CD4-positive, CD25-positive, alpha-beta regulatory T cell (primary cell): ENCODE data around the gene NFIC. TPM values are rescaled to one million over a fixed set of nuclear protein-coding genes. Genes with fewer than 3 reads are reported as not detected.
"Not testable (repeated sequence)": the region's sequence is repeated elsewhere in the genome, so short reads cannot be mapped to it uniquely, and the experiment has no call there.

Experiments
- ATAC-seq, 2 donors: fragments of 150-1000 bp; cut with Tn5 transposase; one replicate each; pipeline ENCODE4 v1.10.0; 2021; ENCODE audit warnings: low read depth in 2 of 2, moderate number of reproducible peaks in 2 of 2, moderate library complexity in 1 of 2
- DNase-seq, 3 donors: peaks; one replicate each; pipeline versions ENCODE4 v3.0.0 to v3.0.0-alpha.2; 2012 to 2022; ENCODE audit warnings: mixed read lengths in 1 of 3
- H3K27ac ChIP-seq: one replicate; pipeline ENCODE4 v1.7.0; 2013; ENCODE audit warnings: mild to moderate bottlenecking, low read length; ENCODE audit not compliant: insufficient read depth, poor library complexity, severe bottlenecking
- H3K27me3 ChIP-seq: one replicate; pipeline ENCODE4 v1.7.0; 2013; ENCODE audit warnings: low read length; ENCODE audit not compliant: control insufficient read depth, insufficient read depth
- H3K36me3 ChIP-seq: one replicate; pipeline ENCODE4 v1.7.0; 2013; ENCODE audit warnings: mild to moderate bottlenecking, low read length, moderate library complexity; ENCODE audit not compliant: control insufficient read depth, insufficient read depth
- H3K4me1 ChIP-seq: 2 replicates; pipeline ENCODE4 v1.7.0; 2013; ENCODE audit warnings: mild to moderate bottlenecking, low read length; ENCODE audit not compliant: insufficient read depth, control insufficient read depth, poor library complexity, severe bottlenecking
- H3K4me3 ChIP-seq: one replicate; pipeline ENCODE4 v1.7.0; 2013; ENCODE audit warnings: low read depth, mild to moderate bottlenecking, low read length, moderate library complexity
- H3K9me3 ChIP-seq, 2 experiments: 1 replicate in 1 of 2; 2 replicates in 1 of 2; pipeline ENCODE4 v1.7.0; 2013; ENCODE audit warnings: low read length in 2 of 2, mild to moderate bottlenecking in 1 of 2, moderate library complexity in 1 of 2; ENCODE audit not compliant: control insufficient read depth in 2 of 2
- H3K27ac Mint-ChIP-seq, 3 donors: one replicate each; pipeline ENCODE4 v1.8.0; 2020 to 2022; ENCODE audit warnings: mild to moderate bottlenecking in 3 of 3, mixed read lengths in 3 of 3, moderate library complexity in 2 of 3
- H3K27me3 Mint-ChIP-seq: one replicate; pipeline ENCODE4 v1.8.0; 2022; ENCODE audit warnings: mild to moderate bottlenecking, mixed read lengths
- H3K36me3 Mint-ChIP-seq: one replicate; pipeline ENCODE4 v1.8.0; 2020; ENCODE audit warnings: mixed read lengths
- H3K4me1 Mint-ChIP-seq, 4 donors: one replicate each; pipeline ENCODE4 v1.8.0; 2020 to 2022; ENCODE audit warnings: mixed read lengths in 4 of 4, mild to moderate bottlenecking in 1 of 4
- H3K4me3 Mint-ChIP-seq, 4 donors: one replicate each; pipeline ENCODE4 v1.8.0; 2020 to 2022; ENCODE audit warnings: mild to moderate bottlenecking in 4 of 4, mixed read lengths in 4 of 4, moderate library complexity in 3 of 4
- H3K9me3 Mint-ChIP-seq, 7 donors: one replicate each; pipeline ENCODE4 v1.8.0; 2020 to 2022; ENCODE audit warnings: mixed read lengths in 7 of 7, mild to moderate bottlenecking in 3 of 7, moderate library complexity in 2 of 7
- polyA plus RNA-seq, 4 donors: library from polyadenylated mRNA; unstranded; fragments of 300-500 nt; fragmentation: Illumina TruSeq; gene quantifications; one replicate each; pipeline ENCODE4 v1.2.3, GENCODE V29; 2021
- total RNA-seq: library from RNA; stranded (reverse); gene quantifications from one replicate; pipeline ENCODE4 v1.2.3, GENCODE V29; 2022

Gene NFIC
- total and polyA plus RNA-seq, 5 donors from 2014 or later: 3.7 to 17.8 (median 4.2) TPM

DNA sequence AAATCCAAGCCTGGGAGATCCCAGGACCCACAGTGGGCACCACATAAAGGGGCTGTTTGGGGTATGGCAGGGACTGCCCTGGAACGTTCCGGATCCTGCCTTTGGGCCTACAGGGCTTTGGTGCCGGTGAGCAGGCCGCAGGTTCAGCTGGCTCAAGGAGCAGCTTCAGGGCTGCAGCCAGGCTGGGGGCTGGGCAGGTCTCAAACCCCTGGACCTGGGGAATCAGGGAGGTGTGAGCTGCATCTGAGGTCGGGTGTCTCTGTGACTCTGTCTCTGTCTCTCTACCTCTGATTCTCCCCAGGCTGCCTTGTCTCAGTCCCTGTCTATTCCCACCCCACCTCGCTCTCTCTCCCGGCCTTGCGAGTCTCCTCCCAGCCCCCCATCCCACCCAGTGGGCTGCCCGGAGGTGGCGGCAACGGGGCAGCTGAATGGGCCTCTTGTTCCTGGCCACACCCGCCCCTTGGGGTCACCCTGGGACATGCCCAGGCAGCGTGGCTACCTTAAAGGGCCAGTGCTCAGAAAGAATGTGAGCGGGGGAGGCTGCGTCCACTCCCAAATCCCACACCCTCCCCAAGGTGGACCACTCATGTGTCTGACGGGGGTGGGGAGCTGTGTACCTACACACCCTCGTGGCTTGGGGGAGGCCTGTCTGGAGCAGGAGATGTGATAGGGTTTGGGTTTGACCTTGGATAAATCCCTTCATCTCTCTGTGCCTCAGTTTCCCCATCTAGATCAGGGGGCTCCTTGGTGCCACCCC lies 31.1 kb downstream of the NFIC start:
- Histone ChIP-seq H3K9me3 (no peaks in the 10 kb centered on the region), H3K27me3 (no peaks in the 10 kb centered on the region), H3K27ac (no peak overlapping the region), H3K36me3 (no peaks in the 10 kb centered on the region), H3K4me3 (no peak overlapping the region), H3K4me1 (no peaks in the 10 kb centered on the region)
- ATAC-seq (no peak), DNase-seq (no peak)
- H3K9me3 Mint-ChIP-seq: no peaks in the 10 kb centered on the region
- no peaks in the 10 kb centered on the region for H3K27me3 Mint-ChIP-seq
- H3K4me1 Mint-ChIP-seq: peaks cover 0 to 9% (median 1%) of the 10 kb centered on the region in 4 donors
- peak overlapping the region in 1 of 3 donors; percentile 14 for H3K27ac Mint-ChIP-seq
- H3K4me3 Mint-ChIP-seq: no peak overlapping the region
- peaks cover 10% of the 10 kb centered on the region for H3K36me3 Mint-ChIP-seq

GRCh38 chr19:3398114-3398899 lies 31.9 kb downstream of the NFIC start:
- no peaks in the 10 kb centered on the region for H3K27me3 ChIP-seq
- H3K27ac Mint-ChIP-seq: no peak overlapping the region
- ATAC-seq: no peak

DNA sequence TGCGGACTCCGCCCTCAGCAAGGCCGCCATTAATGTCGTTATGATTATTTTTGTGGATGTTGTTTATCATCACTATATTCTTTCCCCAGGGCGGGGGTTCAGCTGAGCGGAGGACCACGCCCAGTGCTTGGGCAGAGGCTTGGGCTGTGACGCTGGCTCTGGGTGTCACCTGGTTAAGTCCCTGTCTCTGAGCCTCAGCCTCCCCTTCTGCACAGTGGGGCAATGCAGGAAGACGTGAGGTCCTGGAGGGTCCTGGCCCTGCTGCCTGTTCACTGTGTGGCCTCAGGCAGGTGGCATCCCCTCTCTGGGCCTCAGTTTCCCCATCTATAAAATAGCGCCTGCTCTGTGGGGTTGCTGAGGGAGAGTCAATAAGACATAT lies 32.5 kb downstream of the NFIC start:
- Histone ChIP-seq H3K4me1 (no peaks in the 10 kb centered on the region), H3K27me3 (no peaks in the 10 kb centered on the region), H3K9me3 (no peaks in the 10 kb centered on the region), H3K27ac (no peak overlapping the region), H3K4me3 (no peak overlapping the region), H3K36me3 (no peaks in the 10 kb centered on the region)
- Mint-ChIP-seq H3K27ac (no peak overlapping the region), H3K9me3 (no peaks in the 10 kb centered on the region), H3K4me3 (no peak overlapping the region), H3K27me3 (no peaks in the 10 kb centered on the region), H3K36me3 (peaks cover 13% of the 10 kb centered on the region), H3K4me1 (peaks cover 0 to 11% (median 2%) of the 10 kb centered on the region in 4 donors)
- no peak for DNase-seq
- no peak for ATAC-seq

More at GRCh38 chr19:3398114-3398899, 31.9 kb downstream of the NFIC start:
- Mint-ChIP-seq H3K9me3 (no peaks in the 10 kb centered on the region), H3K36me3 (peaks cover 13% of the 10 kb centered on the region), H3K27me3 (no peaks in the 10 kb centered on the region), H3K4me3 (no peak overlapping the region), H3K4me1 (peaks cover 0 to 11% (median 2%) of the 10 kb centered on the region in 4 donors)
- H3K4me3 ChIP-seq: no peak overlapping the region
- no peaks in the 10 kb centered on the region for H3K4me1 ChIP-seq
- no peak for DNase-seq
- H3K27ac ChIP-seq: no peak overlapping the region
- H3K36me3 ChIP-seq: no peaks in the 10 kb centered on the region
- H3K9me3 ChIP-seq: no peaks in the 10 kb centered on the region

- not testable (repeated sequence) for H3K36me3 ChIP-seq, H3K27me3 Mint-ChIP-seq, H3K27ac ChIP-seq, DNase-seq, H3K4me3 ChIP-seq, H3K9me3 Mint-ChIP-seq, H3K4me1 ChIP-seq, H3K9me3 ChIP-seq, H3K27me3 ChIP-seq, H3K27ac Mint-ChIP-seq, H3K4me3 Mint-ChIP-seq, ATAC-seq
- peaks cover 13% of the 10 kb centered on the region for H3K36me3 Mint-ChIP-seq
- H3K4me1 Mint-ChIP-seq: peaks cover 0 to 11% (median 2%) of the 10 kb centered on the region in 4 donors
These were observed 32.9 kb downstream of the NFIC start for GRCh38 chr19:3399311-3399710.

GRCh38 chr19:3401004-3401768 lies 34.8 kb downstream of the NFIC start:
- Mint-ChIP-seq H3K27ac (no peak overlapping the region), H3K9me3 (no peaks in the 10 kb centered on the region), H3K27me3 (no peaks in the 10 kb centered on the region), H3K4me3 (no peak overlapping the region), H3K4me1 (peaks cover 0 to 11% (median 2%) of the 10 kb centered on the region in 4 donors), H3K36me3 (peaks cover 13% of the 10 kb centered on the region)
- DNase-seq (no peak), ATAC-seq (no peak)
- H3K4me1 ChIP-seq: no peaks in the 10 kb centered on the region
- no peaks in the 10 kb centered on the region for H3K27me3 ChIP-seq
- no peak overlapping the region for H3K4me3 ChIP-seq
- H3K9me3 ChIP-seq: no peaks in the 10 kb centered on the region
- no peaks in the 10 kb centered on the region for H3K36me3 ChIP-seq
- H3K27ac ChIP-seq: no peak overlapping the region

- peaks cover 10% of the 10 kb centered on the region for H3K36me3 Mint-ChIP-seq
- no peak for DNase-seq
- H3K27me3 Mint-ChIP-seq: no peaks in the 10 kb centered on the region
- peak overlapping the region in 1 of 3 donors; percentile 38 for H3K27ac Mint-ChIP-seq
- H3K4me3 Mint-ChIP-seq: no peak overlapping the region
- Histone ChIP-seq H3K4me3 (no peak overlapping the region), H3K4me1 (no peaks in the 10 kb centered on the region), H3K27ac (no peak overlapping the region), H3K27me3 (no peaks in the 10 kb centered on the region), H3K36me3 (no peaks in the 10 kb centered on the region), H3K9me3 (no peaks in the 10 kb centered on the region)
- H3K9me3 Mint-ChIP-seq: no peaks in the 10 kb centered on the region
- peaks cover 0 to 7% (median 2%) of the 10 kb centered on the region in 4 donors for H3K4me1 Mint-ChIP-seq
- no peak for ATAC-seq
These were observed 36.5 kb downstream of the NFIC start for GRCh38 chr19:3402631-3403443.
